ENCODE data around the gene PAQR4. TPM values are rescaled to one million over a fixed set of nuclear protein-coding genes. Genes with fewer than 3 reads are reported as not detected.
"Not testable (repeated sequence)": the region's sequence is repeated elsewhere in the genome, so short reads cannot be mapped to it uniquely, and the experiment has no call there.

Gene PAQR4
- total RNA-seq, 1 donor from 2014 or later = 10.9 TPM

- DNase-seq (ENCODE audit: low spot score) = no peak
- intact Hi-C loops (cut with DNase I) = no loop called here
These were observed 29.2 kb upstream of the PAQR4 start for GRCh38 chr16:2939968-2940367.

- intact Hi-C loops (cut with DNase I) = no loop called here
- DNase-seq (ENCODE audit: low spot score) = no peak
These were observed 27.1 kb upstream of the PAQR4 start for GRCh38 chr16:2942045-2942444.

- intact Hi-C loops (cut with DNase I) = not testable (repeated sequence)
These were observed 25.4 kb upstream of the PAQR4 start for GRCh38 chr16:2943716-2944115.

GRCh38 chr16:2946649-2947048 lies 22.5 kb upstream of the PAQR4 start:
- DNase-seq (ENCODE audit: low spot score) = no peak
- intact Hi-C loops (cut with DNase I) = no loop called here

More at GRCh38 chr16:2943716-2944115, 25.4 kb upstream of the PAQR4 start:
- not testable (repeated sequence) for DNase-seq (ENCODE audit: low spot score)

- intact Hi-C loops (cut with DNase I) = no loop called here
- no peak for DNase-seq (ENCODE audit: low spot score)
These were observed 20.1 kb upstream of the PAQR4 start for GRCh38 chr16:2948807-2949704.

- intact Hi-C loops (cut with DNase I) = no loop called here
- DNase-seq (ENCODE audit: low spot score) = no peak
These were observed 19.3 kb upstream of the PAQR4 start for GRCh38 chr16:2949705-2950352.

- intact Hi-C loops (cut with DNase I) = no loop called here
These were observed 18.8 kb upstream of the PAQR4 start for GRCh38 chr16:2950353-2950724.

GRCh38 chr16:2950773-2951172 lies 18.4 kb upstream of the PAQR4 start:
- intact Hi-C loops (cut with DNase I) = no loop called here

More at GRCh38 chr16:2950353-2950724, 18.8 kb upstream of the PAQR4 start:
- no peak for DNase-seq (ENCODE audit: low spot score)

GRCh38 chr16:2952679-2953078 lies 16.5 kb upstream of the PAQR4 start:
- DNase-seq (ENCODE audit: low spot score) = no peak
- intact Hi-C loops (cut with DNase I) = no loop called here

More at GRCh38 chr16:2950773-2951172, 18.4 kb upstream of the PAQR4 start:
- no peak for DNase-seq (ENCODE audit: low spot score)

- intact Hi-C loops (cut with DNase I) = no loop called here
- DNase-seq (ENCODE audit: low spot score) = no peak
These were observed 15.2 kb upstream of the PAQR4 start for GRCh38 chr16:2953706-2954627.

GRCh38 chr16:2954656-2955381 lies 14.3 kb upstream of the PAQR4 start:
- intact Hi-C loops (cut with DNase I) = no loop called here
- DNase-seq (ENCODE audit: low spot score) = no peak

GRCh38 chr16:2955438-2955778 lies 13.7 kb upstream of the PAQR4 start:
- no peak for DNase-seq (ENCODE audit: low spot score)

GRCh38 chr16:2955779-2956578 lies 13.2 kb upstream of the PAQR4 start:
- intact Hi-C loops (cut with DNase I) = no loop called here
- DNase-seq (ENCODE audit: low spot score) = no peak

More at GRCh38 chr16:2955438-2955778, 13.7 kb upstream of the PAQR4 start:
- intact Hi-C loops (cut with DNase I) = no loop called here

GRCh38 chr16:2956579-2956956 lies 12.6 kb upstream of the PAQR4 start:
- intact Hi-C loops (cut with DNase I) = no loop called here
- no peak for DNase-seq (ENCODE audit: low spot score)

GRCh38 chr16:2959206-2959605 lies 9.9 kb upstream of the PAQR4 start:
- intact Hi-C loops (cut with DNase I) = no loop called here
- no peak for DNase-seq (ENCODE audit: low spot score)

- intact Hi-C loops (cut with DNase I) = no loop called here
- DNase-seq (ENCODE audit: low spot score) = no peak
These were observed 8.8 kb upstream of the PAQR4 start for GRCh38 chr16:2960183-2961010.

- intact Hi-C loops (cut with DNase I) = no loop called here
- no peak for DNase-seq (ENCODE audit: low spot score)
These were observed 6.6 kb upstream of the PAQR4 start for GRCh38 chr16:2962334-2963073.

Measured in cardiac septum (tissue), 1 donor.